Common myeloid progenitor, CD34-positive (primary cell): ENCODE data around the gene ABHD16A.
A peak's percentile ranks its signal among the peaks of the same experiment; 100 is the strongest.

ENCODE experiments used
- CTCF ChIA-PET: fragments of 350-600 bp; sonication (Branson Sonifier 250); formaldehyde crosslinking; loops from one replicate; lab custom pipeline; 2021; ENCODE audit warnings: antibody characterized with exemption; lab: Charles Lee
- POLR2A ChIA-PET: fragments of 350-600 bp; sonication (Branson Sonifier 250); formaldehyde crosslinking; loops from one replicate; lab custom pipeline; 2021; ENCODE audit warnings: antibody characterized with exemption; lab: Charles Lee
- DNase-seq, 3 donors: peaks; one replicate each; pipeline versions ENCODE4 v3.0.0 to v3.0.0-alpha.2; 2013
- H3K27ac ChIP-seq, 2 experiments: 1 replicate in 1 of 2; 2 replicates in 1 of 2; pipeline ENCODE4 v1.7.0; 2013; ENCODE audit warnings: inconsistent platforms in 2 of 2, low read length in 2 of 2, mild to moderate bottlenecking in 2 of 2, low read depth in 1 of 2, moderate library complexity in 1 of 2; ENCODE audit not compliant: severe bottlenecking in 2 of 2, insufficient read depth in 1 of 2, poor library complexity in 1 of 2
- H3K27me3 ChIP-seq, 5 experiments: replicated peaks in 2 of 5; 1 replicate in 3 of 5; 2 replicates in 2 of 5; pipeline versions ENCODE4 v1.6.1 to v1.7.0; 2013; ENCODE audit warnings: low read length in 4 of 5, mild to moderate bottlenecking in 2 of 5, moderate library complexity in 2 of 5, inconsistent platforms in 1 of 5; ENCODE audit not compliant: insufficient read depth in 5 of 5, control insufficient read depth in 4 of 5
- H3K36me3 ChIP-seq, 4 experiments: 1 replicate in 2 of 4; 2 replicates in 2 of 4; pipeline versions ENCODE4 v1.6.1 to v1.7.0; 2013; ENCODE audit warnings: low read length in 3 of 4, control low read depth in 1 of 4, mild to moderate bottlenecking in 1 of 4; ENCODE audit not compliant: control insufficient read depth in 4 of 4, insufficient read depth in 4 of 4
- H3K4me1 ChIP-seq, 4 experiments: 1 replicate in 3 of 4; 2 replicates in 1 of 4; pipeline versions ENCODE4 v1.6.1 to v1.7.1; 2013; ENCODE audit warnings: low read length in 3 of 4, mild to moderate bottlenecking in 3 of 4, control low read depth in 1 of 4, inconsistent platforms in 1 of 4, moderate library complexity in 1 of 4; ENCODE audit not compliant: control insufficient read depth in 4 of 4, insufficient read depth in 4 of 4; ENCODE audit errors: control extremely low read depth in 1 of 4
- H3K4me3 ChIP-seq, 7 experiments: 1 replicate in 4 of 7; 2 replicates in 3 of 7; pipeline versions ENCODE4 v1.5.1 to v1.7.0; 2013; ENCODE audit warnings: mild to moderate bottlenecking in 7 of 7, low read length in 6 of 7, moderate library complexity in 6 of 7, inconsistent platforms in 2 of 7, low read depth in 2 of 7, control low read depth in 1 of 7; ENCODE audit not compliant: insufficient read depth in 4 of 7, control insufficient read depth in 1 of 7; ENCODE audit errors: extremely low read depth in 1 of 7
- H3K9me3 ChIP-seq, 5 experiments: 1 replicate in 4 of 5; 2 replicates in 1 of 5; pipeline versions ENCODE4 v1.6.1 to v1.7.1; 2013; ENCODE audit warnings: low read length in 4 of 5, mild to moderate bottlenecking in 2 of 5, inconsistent platforms in 1 of 5, low read depth in 1 of 5, moderate library complexity in 1 of 5; ENCODE audit not compliant: control insufficient read depth in 4 of 5, insufficient read depth in 2 of 5; ENCODE audit errors: control extremely low read depth in 1 of 5
- WGBS: methylation state at CpG from one replicate; pipeline ENCODE4 v1.1.5; 2013; ENCODE audit not compliant: insufficient coverage; 5-methylcytosine and 5-hydroxymethylcytosine counted together

Gene ABHD16A

DNA sequence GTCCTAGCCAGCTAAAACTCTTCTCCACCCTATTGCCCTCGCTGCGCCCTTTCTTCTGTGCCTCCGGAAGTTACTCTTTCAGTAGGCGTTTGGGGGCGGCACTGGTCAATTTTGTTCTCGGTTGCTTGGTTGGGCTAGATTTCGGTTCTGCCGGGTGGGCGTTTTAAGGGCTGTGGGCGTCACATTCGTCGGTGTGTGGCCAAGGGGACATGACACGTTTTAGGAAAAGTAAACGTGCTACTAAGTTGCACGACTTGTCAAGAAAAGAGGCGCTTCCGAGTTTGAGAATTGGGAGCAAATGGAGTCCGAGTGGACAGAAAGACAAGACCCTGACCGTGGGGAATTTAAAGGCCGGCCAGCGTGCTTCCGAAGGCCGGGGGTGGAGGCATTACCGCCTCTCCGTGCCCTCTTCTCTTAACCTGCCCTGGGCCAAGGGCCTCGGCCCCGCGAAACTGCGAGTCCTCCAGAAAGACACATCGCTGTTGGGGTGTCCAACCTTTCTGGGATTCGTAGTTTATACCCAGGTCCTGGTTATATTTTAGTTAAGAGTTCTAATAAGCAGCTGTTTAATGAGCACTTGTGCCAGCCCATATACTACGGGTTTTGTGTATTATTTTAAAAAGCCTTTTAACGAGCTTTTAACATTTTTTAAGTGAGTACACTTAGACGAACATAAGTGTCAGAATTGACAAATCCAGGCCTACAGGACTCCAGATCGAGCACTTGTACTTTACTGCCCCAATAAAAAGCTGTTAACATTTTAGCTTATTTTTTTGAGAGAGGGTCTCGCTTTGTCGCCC is 50.0 kb downstream of the ABHD16A start:
- CTCF ChIA-PET, result interaction anchor here (1.0 to 4.7 kb wide), 9 partner anchors 8 to 143 kb away, joined by 3 to 40 read pairs (median 4); partner anchors contain the start of genes C6orf47, CSNK2B, GPANK1 and VARS1
- Histone ChIP-seq H3K27me3 (no peaks in the 10 kb centered on the region), H3K27ac (peak overlapping the region; percentile 97 to 98), H3K36me3 (peaks cover under 1 to 43% (median 34%) of the 10 kb centered on the region in 4 experiments), H3K9me3 (no peaks in the 10 kb centered on the region), H3K4me1 (peaks cover 0 to 33% (median 23%) of the 10 kb centered on the region in 4 experiments), H3K4me3 (peak overlapping the region; percentile 66 to 97 (median 93))
- peak; percentile 94 to 98 (median 97) for DNase-seq
- POLR2A ChIA-PET, result interaction anchor here (0.6 to 4.5 kb wide), 14 partner anchors 9 to 153 kb away, joined by 3 to 31 read pairs (median 4); partner anchors contain the start of genes AIF1, ATP6V1G2, CSNK2B and DDX39B
- WGBS, result 7% methylated on average over 25 of the region's 37 CpGs

DNA sequence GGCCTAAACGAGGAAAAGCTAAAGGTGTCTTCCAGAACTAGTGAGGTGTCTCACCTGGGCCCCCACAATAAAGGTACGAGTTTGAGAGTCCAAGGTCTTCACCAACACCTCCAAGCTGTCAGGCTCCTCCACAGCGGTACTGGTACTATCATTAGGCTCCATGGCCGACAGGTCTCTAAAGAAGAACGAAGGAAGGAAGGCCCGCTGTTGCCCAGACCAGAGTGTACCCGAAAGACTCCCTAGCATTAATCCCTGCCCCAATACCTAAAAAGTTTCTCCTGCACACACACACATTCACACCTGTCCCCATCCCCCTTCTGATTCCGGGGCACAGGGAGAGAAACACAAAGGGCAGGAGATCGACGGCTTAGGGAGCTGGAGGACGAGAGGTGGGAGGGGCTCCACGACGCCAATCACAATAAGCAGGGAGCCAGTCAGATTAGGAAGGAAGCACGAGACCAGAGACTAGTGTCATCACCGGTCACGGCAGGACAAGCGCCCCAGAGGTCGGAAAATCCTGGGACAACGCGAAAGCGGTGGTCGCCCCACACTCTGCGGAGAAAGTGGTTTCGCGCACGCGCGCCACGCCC is 51.4 kb downstream of the ABHD16A start:
- no peaks in the 10 kb centered on the region for H3K27me3 ChIP-seq
- H3K36me3 ChIP-seq, result peaks cover 4 to 43% (median 35%) of the 10 kb centered on the region in 4 experiments
- peak overlapping the region; percentile 97 to 98 for H3K27ac ChIP-seq
- WGBS, result 4% methylated on average over 24 of the region's 29 CpGs
- H3K9me3 ChIP-seq, result no peaks in the 10 kb centered on the region
- H3K4me1 ChIP-seq, result peaks cover 0 to 26% (median 21%) of the 10 kb centered on the region in 4 experiments
- ChIA-PET CTCF (interaction anchor here (0.9 to 4.7 kb wide), 11 partner anchors 9 to 396 kb away, joined by 3 to 40 read pairs (median 4); partner anchors contain the start of genes C6orf47, CSNK2B and GPANK1), POLR2A (interaction anchor here (0.5 to 4.5 kb wide), 19 partner anchors 9 to 1036 kb away, joined by 3 to 31 read pairs (median 4); partner anchors contain the start of genes AIF1, C6orf47, CSNK2B and DDX39B)
- DNase-seq, result no peak
- H3K4me3 ChIP-seq, result peak overlapping the region; percentile 66 to 97 (median 93)

DNA sequence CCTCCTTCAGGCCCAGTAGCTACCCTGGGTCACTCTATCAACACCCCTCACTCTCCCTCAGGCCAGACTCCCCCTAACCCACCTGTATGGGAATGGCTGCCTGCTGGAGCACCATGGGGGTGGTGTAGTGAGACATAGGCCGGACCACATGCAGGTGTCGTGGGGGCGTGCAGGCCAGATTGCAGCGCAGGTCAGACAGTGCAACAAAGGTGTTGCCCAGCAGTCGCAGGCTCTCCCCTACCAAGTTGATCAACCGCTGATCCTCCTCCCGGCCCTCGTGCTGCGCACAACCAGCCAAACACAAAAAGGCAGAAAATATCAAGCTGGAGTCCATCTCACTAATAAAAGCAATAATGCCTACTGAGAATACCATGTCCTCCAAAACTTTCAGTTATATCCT is 57.8 kb downstream of the ABHD16A start:
- Histone ChIP-seq H3K4me3 (no peak overlapping the region), H3K27me3 (no peaks in the 10 kb centered on the region), H3K4me1 (no peaks in the 10 kb centered on the region), H3K9me3 (no peaks in the 10 kb centered on the region), H3K27ac (no peak overlapping the region), H3K36me3 (peaks cover 15 to 90% (median 76%) of the 10 kb centered on the region in 4 experiments)
- WGBS, result 96% methylated on average over 8 of the region's 9 CpGs
- ChIA-PET CTCF (no interaction called here), POLR2A (no interaction called here)
- DNase-seq, result no peak

DNA sequence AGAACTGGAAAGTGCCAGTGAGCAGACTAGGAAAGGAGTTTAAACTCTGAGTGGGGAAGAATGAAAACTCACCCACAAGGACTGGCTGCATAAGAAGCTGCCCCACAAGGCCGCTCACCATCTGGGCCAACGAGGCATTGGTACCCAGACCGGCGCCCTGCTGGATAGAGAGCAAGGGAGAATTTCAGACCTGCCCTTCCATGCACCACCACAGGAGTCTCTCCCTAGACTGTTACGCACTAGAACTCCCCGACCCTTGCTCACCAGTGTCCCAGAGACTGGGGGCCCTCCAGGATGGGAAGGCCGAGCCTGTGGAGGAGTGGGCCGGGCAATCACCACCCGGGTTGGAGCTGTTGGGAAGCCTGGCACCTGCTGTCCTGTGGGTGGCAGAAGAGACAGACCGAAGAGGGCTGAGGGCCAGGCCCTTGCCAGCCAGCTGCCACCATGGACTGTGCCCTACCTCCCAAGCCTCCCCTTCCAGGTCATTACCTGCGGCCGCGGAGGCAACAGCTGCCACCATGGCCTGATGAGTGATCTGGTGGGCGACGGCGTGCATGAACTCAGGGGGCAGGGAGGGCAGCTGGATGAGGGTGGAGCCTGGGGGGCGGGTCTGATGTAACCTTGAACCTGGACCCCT is 59.2 kb downstream of the ABHD16A start:
- H3K36me3 ChIP-seq, result peaks cover 19 to 92% (median 79%) of the 10 kb centered on the region in 4 experiments
- no peak overlapping the region for H3K27ac ChIP-seq
- WGBS, result 99% methylated on average over 11 of the region's 17 CpGs
- no peak for DNase-seq
- CTCF ChIA-PET, result interaction anchor here (1.0 to 1.8 kb wide), 3 partner anchors 9 to 248 kb away, joined by 3 to 11 read pairs (median 3); no protein-coding TSS in a partner anchor
- H3K4me3 ChIP-seq, result no peak overlapping the region
- H3K4me1 ChIP-seq, result peaks cover 0 to 11% (median 3%) of the 10 kb centered on the region in 4 experiments
- H3K9me3 ChIP-seq, result no peaks in the 10 kb centered on the region
- no peaks in the 10 kb centered on the region for H3K27me3 ChIP-seq
- POLR2A ChIA-PET, result no interaction called here

DNA sequence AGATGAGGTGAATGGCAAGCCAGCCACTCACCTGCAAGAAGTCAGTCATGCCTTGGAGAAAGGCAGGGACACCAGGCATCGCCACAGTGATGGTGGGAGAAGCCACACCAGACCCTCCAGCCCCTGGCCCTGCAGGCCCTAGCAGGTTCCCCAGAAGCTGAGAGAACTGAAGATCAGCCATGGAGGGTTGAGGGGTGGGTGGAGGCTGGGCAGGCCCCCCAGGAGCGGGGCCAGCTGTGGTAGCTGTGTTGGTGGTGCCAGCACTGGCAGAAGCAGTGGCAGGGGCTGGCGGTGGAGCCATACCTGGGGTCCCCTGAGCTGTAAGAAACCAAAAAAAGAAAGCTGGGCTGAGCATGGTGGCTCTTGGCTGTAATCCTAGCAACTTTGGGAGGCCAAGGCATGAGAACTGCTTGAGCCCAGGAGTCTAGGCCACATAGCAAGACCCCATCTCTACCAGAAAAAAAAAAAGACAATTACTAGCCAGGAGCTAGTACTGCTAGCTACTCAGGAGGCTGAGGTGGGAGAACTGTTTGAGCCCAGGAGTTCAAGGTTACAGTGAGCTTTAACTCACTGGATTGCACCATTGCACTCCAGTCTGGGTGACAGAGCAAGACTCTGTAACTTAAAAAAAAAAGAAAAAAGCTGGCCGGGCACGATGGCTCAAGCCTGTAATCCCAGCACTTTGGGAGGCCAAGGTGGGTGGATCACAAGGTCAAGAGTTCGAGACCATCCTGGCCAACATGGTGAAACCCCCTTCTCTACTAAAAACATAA is 60.1 kb downstream of the ABHD16A start:
- Histone ChIP-seq H3K4me3 (no peak overlapping the region), H3K27me3 (no peaks in the 10 kb centered on the region), H3K27ac (no peak overlapping the region), H3K4me1 (peaks cover 0 to 11% (median 3%) of the 10 kb centered on the region in 4 experiments), H3K9me3 (no peaks in the 10 kb centered on the region), H3K36me3 (peaks cover 19 to 89% (median 74%) of the 10 kb centered on the region in 4 experiments)
- POLR2A ChIA-PET, result no interaction called here
- CTCF ChIA-PET, result interaction anchor here (1.0 to 1.8 kb wide), 3 partner anchors 8 to 249 kb away, joined by 3 to 11 read pairs (median 3); no protein-coding TSS in a partner anchor
- DNase-seq, result no peak
- 97% methylated on average over 6 of the region's 6 CpGs for WGBS

DNA sequence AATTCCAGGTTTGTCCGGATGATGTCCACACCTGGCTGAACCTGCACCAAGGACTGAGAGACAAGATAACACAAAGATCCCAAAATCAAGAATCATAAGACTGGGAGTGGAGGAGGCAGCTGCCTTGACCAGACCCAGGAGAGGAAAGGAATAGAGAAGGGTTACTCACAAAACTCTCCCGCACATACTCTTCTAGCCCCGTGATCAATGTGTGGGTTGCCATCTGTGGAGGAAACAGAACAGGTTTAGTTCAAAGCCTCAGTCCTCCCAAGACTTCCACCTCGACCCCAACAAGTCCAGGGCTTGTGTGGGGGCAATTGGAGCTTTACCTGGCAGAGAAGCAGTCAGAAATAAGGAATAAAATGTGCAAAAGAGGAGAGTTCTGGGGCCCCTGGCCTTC is 61.8 kb downstream of the ABHD16A start:
- WGBS, result 87% methylated on average over 3 of the region's 4 CpGs
- no peak overlapping the region for H3K4me3 ChIP-seq
- no peak overlapping the region for H3K27ac ChIP-seq
- H3K9me3 ChIP-seq, result no peaks in the 10 kb centered on the region
- ChIA-PET CTCF (interaction anchor here (1.7 to 2.8 kb wide), 2 partner anchors 9 to 20 kb away, joined by 4 to 10 read pairs; no protein-coding TSS in a partner anchor), POLR2A (interaction anchor here (1.2 kb wide), 1 partner anchor 10 kb away, joined by 5 read pairs; no protein-coding TSS in a partner anchor)
- H3K4me1 ChIP-seq, result peaks cover 0 to 11% (median 3%) of the 10 kb centered on the region in 4 experiments
- peaks cover 20 to 91% (median 77%) of the 10 kb centered on the region in 4 experiments for H3K36me3 ChIP-seq
- DNase-seq, result no peak
- no peaks in the 10 kb centered on the region for H3K27me3 ChIP-seq
